GM08714 (cell line): Measurements from ENCODE around the gene ACVRL1.
A peak's percentile ranks its signal among the peaks of the same experiment; 100 is the strongest.

Experiments
- H3K4me3 ChIP-seq: fragments of 200-500 bp; sonication (Bioruptor generic); 2 replicates; pipeline ENCODE4 v1.5.1; 2014; ENCODE audit warnings: mild to moderate bottlenecking, low read length, inconsistent platforms
- ZNF274 ChIP-seq: IDR thresholded peaks from 2 replicates; pipeline ENCODE4 v1.6.1; 2012; ENCODE audit warnings: mild to moderate bottlenecking, low read depth, low read length

ACVRL1 gene

GRCh38 chr12:51944608-51945233 is 37.4 kb downstream of the ACVRL1 start:
- no peak overlapping the region for H3K4me3 ChIP-seq
- no peak for TF ChIP-seq ZNF274

GRCh38 chr12:51947246-51947996 is 40.1 kb downstream of the ACVRL1 start:
- no peak for TF ChIP-seq ZNF274
- no peak overlapping the region for H3K4me3 ChIP-seq

GRCh38 chr12:51948066-51948465 is 40.8 kb downstream of the ACVRL1 start:
- no peak for TF ChIP-seq ZNF274

GRCh38 chr12:51949342-51950030 is 42.2 kb downstream of the ACVRL1 start:
- H3K4me3 ChIP-seq = no peak overlapping the region
- TF ChIP-seq ZNF274 = no peak

More at GRCh38 chr12:51948066-51948465, 40.8 kb downstream of the ACVRL1 start:
- H3K4me3 ChIP-seq = no peak overlapping the region

GRCh38 chr12:51950682-51951198 is 43.4 kb downstream of the ACVRL1 start:
- peak overlapping the region; percentile 41; the same call in 1 of the 2 replicates for H3K4me3 ChIP-seq
- TF ChIP-seq ZNF274 = no peak

- peak within 1 kb of the TSS; percentile 52; the same call in 1 of the 2 replicates for H3K4me3 ChIP-seq
- no peak for TF ChIP-seq ZNF274
Measured at GRCh38 chr12:51951199-51951842, 44.0 kb downstream of the ACVRL1 start, which contains the start of gene ACVR1B. Gene ACVR1B, plus strand, starts transcription at chr12:51951699. Its CDS starts 45 bp downstream, at chr12:51951744.

- H3K4me3 ChIP-seq = peak overlapping the region; percentile 52; the same call in 1 of the 2 replicates
- TF ChIP-seq ZNF274 = no peak
Measured at GRCh38 chr12:51951843-51952722, 44.8 kb downstream of the ACVRL1 start.

- no peak overlapping the region for H3K4me3 ChIP-seq
- no peak for TF ChIP-seq ZNF274
Measured at GRCh38 chr12:51953089-51953488, 45.8 kb downstream of the ACVRL1 start.

- no peak for TF ChIP-seq ZNF274
- H3K4me3 ChIP-seq = no peak overlapping the region
Measured at GRCh38 chr12:51953864-51954263, 46.6 kb downstream of the ACVRL1 start.

GRCh38 chr12:51954561-51955361 is 47.5 kb downstream of the ACVRL1 start:
- no peak for TF ChIP-seq ZNF274
- no peak overlapping the region for H3K4me3 ChIP-seq

GRCh38 chr12:51955702-51956101 is 48.4 kb downstream of the ACVRL1 start:
- no peak for TF ChIP-seq ZNF274
- no peak overlapping the region for H3K4me3 ChIP-seq

GRCh38 chr12:51958542-51958941 is 51.2 kb downstream of the ACVRL1 start:
- H3K4me3 ChIP-seq = no peak overlapping the region
- no peak for TF ChIP-seq ZNF274
